NCI-H82 treated with DMSO at 0.1 percent for 48 hours (cell line): ENCODE measurements around the gene COX4I1.

Experiments
- DNase-seq: peaks from one replicate; lab custom pipeline; 2025; ENCODE audit not compliant: unreplicated experiment; lab: John Stamatoyannopoulos, UW

Gene COX4I1

DNA sequence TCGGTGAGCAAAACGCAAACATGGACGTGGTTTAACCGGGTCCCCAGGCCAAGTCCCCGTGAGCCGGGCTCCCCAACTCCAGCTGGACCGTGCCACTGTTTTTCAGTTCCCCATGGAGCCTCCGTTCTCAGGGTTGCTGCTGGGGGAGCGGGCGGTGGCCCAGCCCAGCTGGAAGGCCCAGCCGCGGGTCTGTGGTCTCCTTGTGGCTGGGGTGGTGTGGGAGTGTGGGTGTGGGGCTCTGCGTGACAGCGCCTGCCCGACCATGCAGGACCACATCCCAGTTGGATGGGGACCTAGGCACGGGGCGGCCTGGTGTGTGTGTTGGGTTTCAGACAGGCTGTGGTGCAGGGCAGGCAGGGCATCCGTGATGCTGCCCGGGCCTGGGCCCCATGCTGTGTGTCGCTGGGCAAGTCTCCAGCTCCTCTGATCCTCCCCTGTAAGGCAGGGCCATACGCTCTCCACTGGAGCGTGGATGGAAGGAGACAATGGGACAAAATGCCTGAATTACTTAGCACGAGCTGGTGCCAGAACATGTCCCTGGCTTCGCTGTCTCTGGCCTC lies 40.3 kb downstream of the COX4I1 start:
- no peak for DNase-seq

DNA sequence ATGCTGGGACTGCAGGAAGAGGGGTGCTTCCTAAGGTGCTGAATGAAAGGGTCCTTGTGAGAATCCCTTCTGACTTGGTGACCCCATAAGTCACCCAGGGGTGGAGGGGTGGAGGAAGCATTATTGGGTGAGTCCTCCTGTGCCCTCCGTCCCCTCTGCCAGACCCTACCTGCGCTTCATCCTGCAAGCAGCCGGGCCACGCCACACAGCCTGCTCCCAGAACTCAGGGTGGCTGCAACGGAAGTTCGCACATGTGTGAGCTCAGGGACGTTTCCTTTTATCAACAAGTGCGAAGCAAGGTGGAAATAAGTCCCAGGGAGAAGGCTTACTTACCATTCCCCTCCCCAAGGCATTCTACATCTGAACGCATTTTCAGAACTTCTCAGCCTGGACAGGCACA lies 40.9 kb downstream of the COX4I1 start:
- DNase-seq = no peak

DNA sequence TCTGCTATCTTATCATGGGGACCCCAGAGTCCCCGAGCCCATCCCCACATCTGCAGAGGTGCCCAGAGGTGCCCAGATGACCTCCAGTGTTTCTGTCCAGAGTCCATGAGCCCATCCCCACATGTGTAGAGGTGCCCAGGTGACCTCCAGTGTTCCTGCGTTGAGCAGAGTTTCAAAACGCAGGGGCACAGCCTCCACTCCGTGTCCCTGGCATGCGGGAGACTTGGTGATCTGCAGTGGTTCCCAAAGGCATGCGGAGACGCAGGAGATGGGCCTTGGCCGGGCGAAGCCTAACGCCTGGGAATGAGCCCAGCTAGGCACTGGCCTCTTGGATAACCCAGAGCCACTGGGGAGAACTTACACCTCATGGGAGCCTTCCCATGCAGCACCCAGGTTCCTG lies 41.3 kb downstream of the COX4I1 start:
- DNase-seq = no peak

DNA sequence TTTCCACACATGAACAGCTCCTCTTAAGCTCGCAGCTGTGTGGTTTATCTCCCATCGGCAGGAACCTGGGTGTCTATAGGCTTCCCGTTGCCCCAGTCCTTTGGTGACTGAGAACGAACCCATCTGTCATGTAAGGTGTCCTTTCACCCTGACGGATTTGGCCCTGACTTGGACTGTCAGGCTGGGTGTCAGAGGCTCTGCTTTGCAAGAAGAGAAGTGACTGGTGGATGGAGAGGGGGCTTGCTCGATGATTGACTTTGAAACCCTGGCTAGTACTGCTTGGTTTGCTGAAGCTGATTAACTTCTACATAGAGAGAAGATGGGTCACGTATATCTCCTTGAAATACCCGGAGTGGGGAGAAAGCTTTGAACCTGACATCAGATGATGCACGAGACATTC lies 42.9 kb downstream of the COX4I1 start:
- DNase-seq = no peak

DNA sequence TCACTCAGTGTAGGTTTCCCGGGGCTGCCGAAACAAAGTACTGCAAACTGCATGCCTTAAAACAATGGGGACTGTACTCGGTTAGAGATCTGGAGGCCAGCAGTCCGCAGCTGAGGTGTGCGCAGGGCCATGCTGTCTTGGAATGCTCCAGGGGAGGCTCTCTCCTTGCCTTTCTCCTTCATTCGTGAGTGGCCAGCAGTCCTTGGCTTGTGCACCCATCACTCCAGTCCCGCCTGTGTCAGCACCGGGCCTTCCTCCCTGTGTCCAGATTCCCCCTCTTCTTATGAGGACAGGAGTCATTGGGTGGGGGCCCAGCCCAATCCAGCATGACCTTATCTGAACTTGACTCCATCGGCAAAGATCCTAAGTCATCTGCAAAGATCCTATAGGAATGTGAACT lies 43.4 kb downstream of the COX4I1 start:
- no peak for DNase-seq

DNA sequence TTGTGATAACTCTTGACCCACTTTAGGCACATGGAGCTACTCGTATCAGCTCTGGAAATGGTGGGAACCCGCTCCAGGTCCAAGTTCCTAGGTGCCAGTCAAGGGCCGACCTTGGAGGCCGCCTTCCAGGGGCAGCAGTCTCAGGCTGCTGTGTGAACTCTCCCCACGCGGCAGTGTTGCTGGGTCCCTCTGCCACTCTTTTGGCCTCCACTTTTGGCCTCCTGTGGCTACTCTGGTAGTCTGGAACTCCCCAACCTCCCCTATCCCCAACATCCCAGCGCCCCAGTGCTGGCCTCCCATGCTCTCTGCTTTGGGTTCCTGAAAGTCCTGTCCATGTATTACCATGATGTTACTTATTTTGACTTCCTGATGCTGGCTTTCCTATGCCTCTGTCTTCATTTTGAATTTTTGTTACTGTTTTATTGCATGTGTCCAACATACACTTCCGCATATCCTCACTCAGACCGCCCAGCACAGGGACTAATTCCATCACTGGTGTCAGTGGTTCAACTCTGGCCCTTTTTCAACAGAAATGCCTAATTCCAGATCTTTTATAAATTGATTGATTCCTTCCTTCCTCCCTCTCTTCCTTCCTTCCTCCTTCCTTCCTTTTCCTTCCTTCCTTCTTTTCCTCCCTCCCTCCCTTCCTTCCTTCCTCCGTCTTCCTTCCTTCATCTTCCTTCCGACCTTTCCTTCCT lies 44.1 kb downstream of the COX4I1 start:
- no peak for DNase-seq

DNA sequence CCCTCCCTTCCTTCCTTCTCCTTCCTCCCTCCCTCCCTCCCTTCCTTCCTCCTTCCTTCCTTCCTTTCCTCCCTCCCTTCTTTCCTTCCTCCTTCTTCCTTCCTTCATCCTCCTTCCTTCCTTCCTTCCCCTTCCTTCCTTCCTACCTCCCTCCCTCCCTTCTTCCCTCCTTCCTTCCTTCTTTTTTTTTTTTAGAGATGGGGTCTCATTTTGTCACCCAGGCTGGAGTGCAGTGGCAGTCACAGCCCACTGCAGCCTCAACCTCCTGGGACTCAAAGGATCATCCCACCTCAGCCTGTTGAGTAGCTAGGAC lies 44.6 kb downstream of the COX4I1 start:
- no peak for DNase-seq

DNA sequence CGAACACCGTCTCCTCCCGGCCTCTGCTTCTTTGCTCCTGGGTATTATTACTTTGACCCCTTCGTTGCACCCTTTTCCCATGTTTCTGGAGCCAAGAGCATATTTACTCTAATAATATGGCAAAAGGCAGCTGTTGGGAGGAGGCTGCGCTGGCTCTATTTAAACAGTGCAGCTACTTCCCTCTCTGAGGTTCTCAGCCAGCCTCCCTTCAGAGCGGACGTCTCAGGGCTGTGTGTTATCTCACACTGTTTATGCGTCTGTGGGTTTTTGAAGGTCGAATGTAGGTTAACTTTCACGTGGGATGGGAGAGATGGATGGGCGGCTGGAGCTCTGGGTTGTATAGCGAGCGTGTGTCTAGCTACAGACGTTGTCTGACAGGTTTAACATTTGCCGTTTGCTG lies 45.3 kb downstream of the COX4I1 start:
- no peak for DNase-seq

DNA sequence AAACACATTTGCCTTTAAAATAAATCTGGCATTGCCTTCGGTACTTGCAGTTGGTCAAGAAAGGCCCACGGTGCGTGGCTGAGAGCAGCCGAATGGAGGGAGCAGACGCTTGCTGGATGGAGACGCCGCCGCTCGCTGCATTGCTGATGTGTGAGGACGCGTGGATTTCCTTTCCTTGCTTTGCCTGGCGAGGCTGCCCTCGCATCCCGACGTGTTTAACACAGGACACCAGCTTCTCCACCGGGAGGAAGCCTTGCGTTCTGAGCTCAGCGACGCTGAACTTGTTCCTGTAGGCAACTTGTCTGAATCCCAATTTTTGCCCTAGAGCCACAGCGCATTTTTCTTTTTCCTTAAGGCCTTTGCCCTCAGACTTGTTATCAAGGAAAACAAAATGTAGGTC lies 45.8 kb downstream of the COX4I1 start:
- no peak for DNase-seq

DNA sequence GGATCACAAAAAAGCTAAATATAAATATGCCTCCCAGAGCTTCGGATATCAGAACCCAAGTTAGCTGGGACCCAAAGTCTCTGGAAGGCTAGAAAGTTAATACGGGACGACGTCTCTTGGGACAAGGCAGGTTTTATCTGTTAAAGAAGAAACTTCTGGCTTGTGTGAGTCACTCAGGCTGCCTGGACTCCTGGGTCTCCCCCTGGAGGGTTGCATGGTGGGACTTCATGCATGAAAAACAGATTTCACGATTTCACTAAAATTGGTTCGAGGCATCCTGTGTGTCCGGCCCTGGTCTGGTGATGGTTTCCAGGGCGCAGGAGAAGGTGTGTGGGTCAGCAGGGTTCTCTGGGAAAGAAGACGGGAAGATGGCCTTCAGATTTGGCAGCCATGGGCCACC lies 47.0 kb downstream of the COX4I1 start:
- no peak for DNase-seq

DNA sequence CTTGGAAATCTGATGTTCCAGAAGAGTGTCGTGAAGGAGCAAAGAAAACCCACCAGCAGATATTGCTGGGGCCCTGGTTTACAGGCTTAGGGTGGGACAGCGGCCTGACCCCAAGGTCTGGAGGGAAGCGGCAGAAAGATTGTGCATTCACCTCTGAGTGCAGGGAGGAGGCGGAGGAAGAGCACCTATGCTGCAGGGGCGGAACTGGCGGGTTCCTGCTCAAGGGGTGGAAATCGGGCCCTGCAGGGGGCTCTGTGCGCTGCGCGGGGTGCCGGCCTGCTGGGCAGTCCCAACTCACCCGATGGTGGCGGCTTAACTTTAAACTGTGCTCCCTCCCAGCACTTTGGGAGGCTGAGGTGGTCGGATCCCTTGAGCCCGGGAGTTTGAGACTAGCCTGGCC lies 47.5 kb downstream of the COX4I1 start:
- no peak for DNase-seq

DNA sequence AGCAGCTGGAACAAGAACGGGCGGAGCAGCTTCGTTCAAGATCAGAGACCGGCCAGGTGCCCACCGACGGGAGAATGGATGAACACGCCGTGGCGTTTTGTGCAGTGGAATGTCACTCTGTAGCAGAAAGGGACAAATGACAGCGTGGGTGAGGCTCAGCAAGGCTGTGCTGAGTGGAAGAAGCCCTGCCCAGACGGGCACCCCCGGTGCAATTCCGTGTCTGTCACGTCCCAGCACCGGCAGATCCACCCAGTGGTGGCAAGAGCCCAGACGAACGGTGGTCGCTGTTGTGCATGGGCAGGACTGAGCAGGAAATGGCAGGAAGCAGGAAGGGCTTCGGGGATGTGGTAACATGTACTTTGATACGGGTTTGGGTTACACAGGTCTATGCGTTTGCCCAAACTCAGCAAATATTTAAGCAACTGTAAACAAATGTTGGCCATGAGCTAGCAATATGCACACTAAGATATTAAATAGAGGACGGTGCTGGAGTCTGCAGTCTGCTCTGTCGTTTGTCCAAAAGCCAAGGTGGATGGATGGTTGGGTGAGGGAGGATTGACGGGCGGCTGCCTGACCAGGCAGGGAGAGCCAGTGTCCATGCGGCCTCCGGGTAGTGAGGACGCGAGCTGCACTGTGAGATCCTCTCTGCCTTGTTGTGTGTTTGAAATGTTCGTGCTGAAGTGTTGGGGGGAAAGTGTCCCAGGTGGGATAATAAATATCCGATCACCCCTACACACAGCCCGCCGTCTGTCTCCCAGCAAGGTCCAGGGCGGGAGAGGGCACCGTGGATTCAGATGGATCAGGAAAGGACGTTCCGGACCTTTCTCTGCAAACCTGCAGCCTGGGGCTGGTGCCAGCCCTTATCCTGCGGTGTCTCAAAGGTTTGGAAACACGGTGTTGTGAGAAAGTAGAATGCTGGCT lies 48.4 kb downstream of the COX4I1 start:
- DNase-seq = no peak

DNA sequence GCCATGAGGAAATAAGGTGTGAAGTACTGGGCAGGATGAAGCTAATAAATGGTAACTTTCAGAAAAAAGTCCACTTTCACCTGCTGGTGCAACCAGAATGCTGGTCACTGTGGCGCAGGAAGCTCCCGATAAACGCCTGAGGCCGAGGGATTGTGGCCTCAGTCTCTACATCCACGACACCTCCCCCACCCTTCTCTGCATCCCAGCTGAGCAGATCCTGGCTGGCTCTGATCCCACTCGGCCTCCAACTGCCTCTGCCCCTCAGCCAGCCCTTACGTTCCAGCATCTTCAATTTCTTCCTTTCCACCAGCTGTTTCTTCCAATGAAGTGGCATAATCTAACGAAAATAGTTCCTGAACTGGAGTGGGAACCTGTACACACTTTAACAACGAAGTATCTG lies 49.5 kb downstream of the COX4I1 start:
- no peak for DNase-seq

DNA sequence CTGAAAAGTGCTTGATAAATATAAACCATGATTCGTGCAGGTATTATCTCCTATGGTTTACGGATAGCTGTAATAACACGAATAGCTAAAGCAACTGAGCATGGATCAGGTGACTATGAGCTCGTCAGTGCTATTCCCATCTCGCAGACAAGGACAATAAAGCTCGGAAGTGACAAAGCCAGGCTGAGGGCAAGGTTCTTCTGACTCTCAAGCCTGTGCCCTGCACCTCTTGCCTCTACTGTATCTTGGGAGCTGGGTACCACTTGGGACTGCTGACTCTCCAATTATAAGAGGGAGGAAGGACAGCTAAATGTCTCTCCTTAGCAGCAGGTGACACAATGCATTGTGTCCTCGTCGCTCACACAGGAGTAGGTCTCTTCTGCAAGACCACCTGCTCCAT lies 49.9 kb downstream of the COX4I1 start:
- DNase-seq = no peak

DNA sequence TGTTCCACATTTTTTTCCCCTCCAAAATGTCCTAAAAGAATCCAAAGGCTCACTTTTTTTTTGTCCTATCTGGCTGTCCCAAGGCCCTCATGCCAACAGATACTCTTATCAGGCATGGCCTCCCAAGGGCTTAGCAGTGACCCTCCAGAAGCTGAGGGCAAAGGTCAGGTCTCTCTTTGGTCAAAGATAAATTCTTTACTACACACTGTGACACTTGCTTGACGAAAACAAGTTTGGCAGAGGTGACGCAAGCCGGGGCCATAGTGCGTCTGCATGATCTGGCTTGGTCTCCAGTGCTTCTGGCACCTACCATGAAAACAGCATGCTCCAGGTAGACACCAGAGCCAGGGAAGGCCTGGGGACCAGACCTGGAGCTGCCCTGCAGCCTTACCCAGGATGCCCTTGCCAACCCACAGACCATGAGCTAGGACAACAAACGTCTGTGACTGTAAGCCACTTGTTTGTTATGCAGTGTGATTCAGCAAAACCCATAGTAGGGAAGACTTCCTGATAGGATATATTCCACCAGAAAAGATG lies 50.9 kb downstream of the COX4I1 start:
- no peak for DNase-seq

DNA sequence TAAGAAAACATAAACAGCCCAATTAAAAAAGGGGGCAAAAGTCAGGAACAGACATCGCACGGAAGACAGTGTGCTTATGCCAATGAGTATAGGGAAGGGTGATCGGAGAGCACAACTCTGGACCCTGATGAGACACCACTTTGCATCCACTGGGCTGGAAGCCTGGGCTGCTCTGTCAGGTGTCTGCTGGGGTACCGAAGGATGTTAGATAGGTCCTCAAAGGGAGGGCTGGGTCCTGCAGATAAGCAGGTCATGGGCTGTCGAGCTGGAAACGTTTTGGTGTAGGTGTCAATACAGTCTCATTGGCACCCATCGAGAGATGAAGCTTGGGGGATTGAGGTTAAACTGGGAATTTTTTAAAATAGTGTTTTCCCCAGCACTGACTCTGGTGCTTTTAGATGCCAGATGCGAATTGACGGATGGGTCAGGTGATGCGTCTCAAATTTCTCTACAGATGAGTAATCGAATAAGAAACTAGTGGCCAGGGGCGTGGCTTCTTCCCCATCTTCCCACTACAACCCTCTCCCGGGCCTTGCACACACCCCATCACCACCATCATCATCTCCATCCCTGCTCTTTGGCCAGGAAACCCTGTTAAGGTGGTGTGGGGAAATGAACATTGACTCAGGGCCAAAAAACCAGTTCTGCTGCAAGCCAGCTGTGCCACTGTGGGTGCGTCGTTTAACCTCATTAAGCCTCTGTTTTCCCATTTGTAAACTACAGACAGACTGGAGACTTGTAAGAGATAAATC lies 51.7 kb downstream of the COX4I1 start:
- no peak for DNase-seq

DNA sequence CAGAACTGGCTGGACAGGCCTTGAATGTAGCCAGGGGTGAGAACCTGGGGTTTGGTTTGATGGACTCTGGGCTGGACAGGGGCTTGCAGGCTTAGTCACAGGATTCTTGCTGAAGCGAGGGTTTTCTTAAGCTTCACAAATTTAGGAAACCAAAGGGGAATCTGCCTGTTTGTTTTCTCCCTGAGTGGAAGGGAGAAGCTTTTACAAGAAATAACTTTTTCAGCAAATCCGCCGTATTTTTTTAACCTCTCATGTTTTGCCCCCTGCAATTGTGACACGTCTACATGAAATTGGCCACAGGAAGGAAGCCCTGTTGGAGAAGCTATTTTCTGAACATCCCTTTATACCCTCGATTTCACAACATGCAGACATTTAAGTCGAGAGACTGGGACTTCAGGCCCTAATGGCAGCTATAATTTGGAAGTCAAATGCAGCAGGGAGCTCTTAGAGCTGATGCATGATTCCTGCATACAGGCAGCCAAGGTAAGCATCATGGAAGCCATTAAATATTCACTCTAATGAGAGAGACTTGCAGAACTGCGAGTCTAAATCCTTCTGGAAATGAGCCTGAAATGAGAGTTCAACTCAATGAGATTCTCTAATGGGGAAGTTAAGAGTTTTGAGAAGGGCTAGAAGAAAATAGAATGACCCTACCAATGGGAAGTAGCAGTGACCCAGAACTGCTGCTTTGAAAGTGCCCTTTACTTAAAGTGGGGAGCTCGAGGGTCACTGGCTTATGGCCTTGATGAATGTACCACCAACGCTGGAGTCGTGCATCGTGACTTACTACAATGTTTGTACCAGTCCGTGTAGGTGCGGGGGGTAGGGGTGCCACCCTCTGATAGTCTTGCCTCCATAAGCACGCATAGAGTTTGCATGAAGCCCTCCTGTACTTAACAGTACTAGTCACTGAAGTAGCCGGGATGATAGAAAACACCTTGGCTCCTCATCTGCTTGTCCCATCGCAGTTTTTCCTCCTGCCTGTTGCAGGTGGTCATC lies 54.4 kb downstream of the COX4I1 start:
- no peak for DNase-seq

DNA sequence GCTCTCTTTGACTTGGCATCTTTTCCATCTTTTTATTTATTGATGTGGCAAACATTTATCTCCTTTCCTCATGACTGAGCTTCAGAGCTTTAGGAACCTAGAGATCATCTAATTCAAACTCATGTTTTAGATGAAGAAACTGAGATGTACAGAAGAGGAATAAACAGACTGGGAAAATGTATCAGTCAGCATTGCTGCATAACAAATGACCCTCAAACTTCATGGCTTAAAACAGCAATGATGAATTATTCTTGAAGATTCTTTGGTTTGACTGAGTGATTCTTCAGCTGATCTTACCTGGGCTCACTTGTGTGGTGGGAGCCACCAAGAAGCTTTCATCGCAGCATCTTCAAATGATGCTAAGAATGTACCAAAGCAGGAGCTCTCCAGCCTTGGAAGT lies 55.4 kb downstream of the COX4I1 start:
- DNase-seq = no peak

DNA sequence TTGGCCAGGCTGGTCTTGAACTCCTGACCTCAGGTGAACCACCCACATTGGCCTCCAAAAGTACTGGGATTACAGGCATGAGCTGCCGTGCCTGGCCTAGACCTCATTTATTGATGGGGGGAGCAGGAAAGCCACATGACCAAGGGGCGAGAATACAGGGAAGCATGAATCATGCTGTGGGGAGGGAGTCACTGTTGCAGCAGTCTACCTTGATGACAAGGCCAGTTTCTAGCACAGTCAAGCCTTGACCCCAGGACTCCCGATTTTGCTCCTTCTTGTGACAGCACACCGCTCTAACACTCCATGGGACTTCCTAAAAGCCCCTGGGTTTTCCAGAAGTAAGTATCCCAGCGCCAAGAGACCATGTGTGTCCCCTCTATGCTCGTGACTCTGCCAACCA lies 56.6 kb downstream of the COX4I1 start:
- DNase-seq = no peak

DNA sequence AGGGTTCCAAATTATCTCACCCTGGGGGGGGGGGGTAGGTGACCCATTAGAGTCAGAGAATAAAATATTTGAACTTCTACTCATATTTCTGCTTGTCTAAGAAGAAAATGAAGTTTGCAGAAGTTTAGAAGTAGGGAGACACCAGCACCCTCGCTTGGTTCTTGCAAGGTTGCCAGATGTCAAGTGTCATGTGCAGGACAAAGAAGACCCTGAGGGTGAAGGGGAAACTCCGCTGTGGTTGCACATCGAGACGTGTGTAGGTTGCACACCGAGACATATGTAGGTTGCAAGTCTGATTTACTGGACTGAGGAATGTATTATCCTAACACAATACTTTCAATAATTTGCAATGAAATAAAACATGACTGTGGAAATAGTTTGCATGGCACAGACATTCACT lies 57.1 kb downstream of the COX4I1 start:
- no peak for DNase-seq
